ENCODE results near the gene AK6.

DNA sequence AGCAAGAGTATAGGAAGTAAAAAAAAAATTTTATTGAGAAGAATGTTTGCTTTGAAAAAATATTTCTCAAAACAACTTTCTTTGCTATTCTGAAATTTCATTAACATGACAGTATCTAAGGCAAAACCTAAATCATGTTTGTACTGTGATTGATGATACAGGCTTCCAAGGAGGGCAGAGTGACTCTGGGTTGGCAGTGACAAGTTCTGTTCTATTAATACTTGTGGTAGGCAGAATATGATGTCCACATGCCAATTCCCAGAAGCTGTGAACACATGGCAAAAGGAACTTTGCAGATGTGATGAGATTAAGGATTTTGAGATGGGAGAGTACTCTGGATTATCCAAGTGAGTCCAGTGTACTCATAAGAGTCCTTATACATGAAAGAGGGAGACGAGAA lies 53.3 kb downstream of the AK6 start:
- TF ChIP-seq, protein P1, sequence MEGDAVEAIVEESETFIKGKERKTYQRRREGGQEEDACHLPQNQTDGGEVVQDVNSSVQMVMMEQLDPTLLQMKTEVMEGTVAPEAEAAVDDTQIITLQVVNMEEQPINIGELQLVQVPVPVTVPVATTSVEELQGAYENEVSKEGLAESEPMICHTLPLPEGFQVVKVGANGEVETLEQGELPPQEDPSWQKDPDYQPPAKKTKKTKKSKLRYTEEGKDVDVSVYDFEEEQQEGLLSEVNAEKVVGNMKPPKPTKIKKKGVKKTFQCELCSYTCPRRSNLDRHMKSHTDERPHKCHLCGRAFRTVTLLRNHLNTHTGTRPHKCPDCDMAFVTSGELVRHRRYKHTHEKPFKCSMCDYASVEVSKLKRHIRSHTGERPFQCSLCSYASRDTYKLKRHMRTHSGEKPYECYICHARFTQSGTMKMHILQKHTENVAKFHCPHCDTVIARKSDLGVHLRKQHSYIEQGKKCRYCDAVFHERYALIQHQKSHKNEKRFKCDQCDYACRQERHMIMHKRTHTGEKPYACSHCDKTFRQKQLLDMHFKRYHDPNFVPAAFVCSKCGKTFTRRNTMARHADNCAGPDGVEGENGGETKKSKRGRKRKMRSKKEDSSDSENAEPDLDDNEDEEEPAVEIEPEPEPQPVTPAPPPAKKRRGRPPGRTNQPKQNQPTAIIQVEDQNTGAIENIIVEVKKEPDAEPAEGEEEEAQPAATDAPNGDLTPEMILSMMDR (IDR thresholded peaks at IDR 0.05 in 2 of 3, conservative IDR thresholded peaks at IDR 0.05 in 1 of 3; ENCODE audit: control insufficient read depth in 2 of 3, extremely low read depth in 1 of 3, insufficient read depth in 1 of 3, low read depth in 3 of 3, low read length in 3 of 3): no peak
- TF ChIP-seq POLR2A (IDR thresholded peaks at IDR 0.05; ENCODE audit: low read depth, low read length): no peak
- no peak for TF ChIP-seq PAX8 (IDR thresholded peaks at IDR 0.05)
- no peak for TF ChIP-seq EZH2 (IDR thresholded peaks at IDR 0.05; ENCODE audit: borderline replicate concordance, control insufficient read depth, low read depth, low read length)
- TF ChIP-seq, protein P2, sequence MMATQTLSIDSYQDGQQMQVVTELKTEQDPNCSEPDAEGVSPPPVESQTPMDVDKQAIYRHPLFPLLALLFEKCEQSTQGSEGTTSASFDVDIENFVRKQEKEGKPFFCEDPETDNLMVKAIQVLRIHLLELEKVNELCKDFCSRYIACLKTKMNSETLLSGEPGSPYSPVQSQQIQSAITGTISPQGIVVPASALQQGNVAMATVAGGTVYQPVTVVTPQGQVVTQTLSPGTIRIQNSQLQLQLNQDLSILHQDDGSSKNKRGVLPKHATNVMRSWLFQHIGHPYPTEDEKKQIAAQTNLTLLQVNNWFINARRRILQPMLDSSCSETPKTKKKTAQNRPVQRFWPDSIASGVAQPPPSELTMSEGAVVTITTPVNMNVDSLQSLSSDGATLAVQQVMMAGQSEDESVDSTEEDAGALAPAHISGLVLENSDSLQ (IDR thresholded peaks at IDR 0.05): no peak
- no peak for TF ChIP-seq RELA (IDR thresholded peaks at IDR 0.05; ENCODE audit: borderline replicate concordance, partially characterized antibody)
- TF ChIP-seq TARDBP (IDR thresholded peaks at IDR 0.05; ENCODE audit: borderline replicate concordance): no peak
- no peak for TF ChIP-seq NFIC (IDR thresholded peaks at IDR 0.05; ENCODE audit: low read depth, low read length)
- TF ChIP-seq, protein P3, sequence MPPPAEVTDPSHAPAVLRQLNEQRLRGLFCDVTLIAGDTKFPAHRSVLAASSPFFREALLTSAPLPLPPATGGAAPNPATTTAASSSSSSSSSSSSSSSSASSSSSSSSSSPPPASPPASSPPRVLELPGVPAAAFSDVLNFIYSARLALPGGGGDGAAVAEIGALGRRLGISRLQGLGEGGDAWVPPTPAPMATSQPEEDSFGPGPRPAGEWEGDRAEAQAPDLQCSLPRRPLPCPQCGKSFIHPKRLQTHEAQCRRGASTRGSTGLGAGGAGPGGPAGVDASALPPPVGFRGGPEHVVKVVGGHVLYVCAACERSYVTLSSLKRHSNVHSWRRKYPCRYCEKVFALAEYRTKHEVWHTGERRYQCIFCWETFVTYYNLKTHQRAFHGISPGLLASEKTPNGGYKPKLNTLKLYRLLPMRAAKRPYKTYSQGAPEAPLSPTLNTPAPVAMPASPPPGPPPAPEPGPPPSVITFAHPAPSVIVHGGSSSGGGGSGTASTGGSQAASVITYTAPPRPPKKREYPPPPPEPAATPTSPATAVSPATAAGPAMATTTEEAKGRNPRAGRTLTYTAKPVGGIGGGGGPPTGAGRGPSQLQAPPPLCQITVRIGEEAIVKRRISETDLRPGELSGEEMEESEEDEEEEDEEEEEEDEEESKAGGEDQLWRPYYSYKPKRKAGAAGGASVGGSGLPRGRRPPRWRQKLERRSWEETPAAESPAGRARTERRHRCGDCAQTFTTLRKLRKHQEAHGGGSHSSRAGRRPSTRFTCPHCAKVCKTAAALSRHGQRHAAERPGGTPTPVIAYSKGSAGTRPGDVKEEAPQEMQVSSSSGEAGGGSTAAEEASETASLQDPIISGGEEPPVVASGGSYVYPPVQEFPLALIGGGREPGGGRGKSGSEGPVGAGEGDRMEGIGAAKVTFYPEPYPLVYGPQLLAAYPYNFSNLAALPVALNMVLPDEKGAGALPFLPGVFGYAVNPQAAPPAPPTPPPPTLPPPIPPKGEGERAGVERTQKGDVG (CRISPR knock-in tag; IDR thresholded peaks at IDR 0.05): no peak

Measured in GM12878 (cell line).